Subcutaneous abdominal adipose tissue (tissue), 5 donors: ENCODE data around the gene HS1BP3.

Experiments used
- H3K27ac ChIP-seq: one replicate; pipeline ENCODE4 v1.7.0; 2013; ENCODE audit warnings: low read depth, mild to moderate bottlenecking, inconsistent platforms, low read length, moderate library complexity
- H3K27me3 ChIP-seq, 5 donors: one replicate each; pipeline ENCODE4 v1.7.0; 2013; ENCODE audit warnings: low read length in 5 of 5, inconsistent platforms in 1 of 5; ENCODE audit not compliant: control insufficient read depth in 5 of 5, insufficient read depth in 4 of 5
- H3K36me3 ChIP-seq, 5 donors: one replicate each; pipeline ENCODE4 v1.7.0; 2013; ENCODE audit warnings: low read length in 5 of 5; ENCODE audit not compliant: control insufficient read depth in 5 of 5, insufficient read depth in 5 of 5
- H3K4me1 ChIP-seq, 5 donors: one replicate each; pipeline ENCODE4 v1.7.0; 2013; ENCODE audit warnings: low read length in 5 of 5, mild to moderate bottlenecking in 3 of 5, moderate library complexity in 1 of 5; ENCODE audit not compliant: control insufficient read depth in 5 of 5, insufficient read depth in 5 of 5
- H3K4me3 ChIP-seq, 5 donors: one replicate each; pipeline ENCODE4 v1.7.0; 2013; ENCODE audit warnings: low read length in 5 of 5, low read depth in 1 of 5
- H3K9ac ChIP-seq, 5 donors: one replicate each; pipeline ENCODE4 v1.7.0; 2013; ENCODE audit warnings: low read length in 5 of 5, mild to moderate bottlenecking in 4 of 5, moderate library complexity in 3 of 5
- H3K9me3 ChIP-seq, 5 donors: one replicate each; pipeline ENCODE4 v1.7.0; 2013; ENCODE audit warnings: low read length in 5 of 5; ENCODE audit not compliant: control insufficient read depth in 5 of 5
- donor health status: healthy.
- donor health status: healthy.
- donor health status: healthy.
- donor health status: healthy.
- donor health status: healthy.

The HS1BP3 gene

GRCh38 chr2:20663196-20664070 is 12.5 kb upstream of the HS1BP3 start:
- Histone ChIP-seq H3K4me3 (no peak overlapping the region), H3K27me3 (peaks cover 43 to 67% (median 60%) of the 10 kb centered on the region in 5 donors), H3K27ac (no peak overlapping the region)

DNA sequence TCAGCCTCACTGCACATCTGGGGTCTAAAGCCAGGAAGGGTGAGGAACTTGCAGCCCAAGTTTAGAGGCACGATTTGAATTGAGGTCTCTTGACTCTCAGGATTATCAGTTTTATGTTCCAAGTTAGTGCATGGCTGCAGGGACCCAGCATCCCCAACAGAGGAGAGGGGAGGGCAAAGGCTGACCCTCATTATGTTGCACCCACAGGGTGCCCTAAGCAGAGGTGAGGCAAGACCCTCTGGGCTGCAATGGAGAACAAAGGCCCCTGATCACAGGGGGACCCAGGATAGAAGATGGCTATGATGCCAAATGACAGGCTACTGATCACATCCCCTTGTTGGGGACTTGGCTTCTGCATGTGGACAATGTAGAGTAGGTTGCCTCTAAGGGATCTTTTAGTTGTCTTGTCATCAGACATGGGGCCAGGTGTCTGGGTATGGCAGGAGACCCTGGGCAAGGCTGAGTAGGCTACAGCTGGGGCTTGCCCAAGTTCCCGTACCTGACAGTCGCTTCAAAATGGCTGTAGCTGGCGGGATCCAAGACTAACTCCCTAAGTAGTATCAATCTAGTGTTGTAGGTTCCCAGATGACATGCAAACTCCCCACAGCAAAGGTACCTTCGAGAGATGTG is 11.5 kb upstream of the HS1BP3 start:
- Histone ChIP-seq H3K9me3 (no peaks in the 10 kb centered on the region), H3K27me3 (peaks cover 36 to 58% (median 54%) of the 10 kb centered on the region in 5 donors), H3K9ac (no peak overlapping the region), H3K4me3 (no peak overlapping the region), H3K27ac (no peak overlapping the region), H3K4me1 (peaks cover 0 to 23% (median 19%) of the 10 kb centered on the region in 5 donors), H3K36me3 (no peaks in the 10 kb centered on the region)

More at GRCh38 chr2:20663196-20664070, 12.5 kb upstream of the HS1BP3 start:
- Histone ChIP-seq H3K4me1 (peaks cover 0 to 27% (median 22%) of the 10 kb centered on the region in 5 donors), H3K9ac (no peak overlapping the region), H3K9me3 (no peaks in the 10 kb centered on the region), H3K36me3 (no peaks in the 10 kb centered on the region)

DNA sequence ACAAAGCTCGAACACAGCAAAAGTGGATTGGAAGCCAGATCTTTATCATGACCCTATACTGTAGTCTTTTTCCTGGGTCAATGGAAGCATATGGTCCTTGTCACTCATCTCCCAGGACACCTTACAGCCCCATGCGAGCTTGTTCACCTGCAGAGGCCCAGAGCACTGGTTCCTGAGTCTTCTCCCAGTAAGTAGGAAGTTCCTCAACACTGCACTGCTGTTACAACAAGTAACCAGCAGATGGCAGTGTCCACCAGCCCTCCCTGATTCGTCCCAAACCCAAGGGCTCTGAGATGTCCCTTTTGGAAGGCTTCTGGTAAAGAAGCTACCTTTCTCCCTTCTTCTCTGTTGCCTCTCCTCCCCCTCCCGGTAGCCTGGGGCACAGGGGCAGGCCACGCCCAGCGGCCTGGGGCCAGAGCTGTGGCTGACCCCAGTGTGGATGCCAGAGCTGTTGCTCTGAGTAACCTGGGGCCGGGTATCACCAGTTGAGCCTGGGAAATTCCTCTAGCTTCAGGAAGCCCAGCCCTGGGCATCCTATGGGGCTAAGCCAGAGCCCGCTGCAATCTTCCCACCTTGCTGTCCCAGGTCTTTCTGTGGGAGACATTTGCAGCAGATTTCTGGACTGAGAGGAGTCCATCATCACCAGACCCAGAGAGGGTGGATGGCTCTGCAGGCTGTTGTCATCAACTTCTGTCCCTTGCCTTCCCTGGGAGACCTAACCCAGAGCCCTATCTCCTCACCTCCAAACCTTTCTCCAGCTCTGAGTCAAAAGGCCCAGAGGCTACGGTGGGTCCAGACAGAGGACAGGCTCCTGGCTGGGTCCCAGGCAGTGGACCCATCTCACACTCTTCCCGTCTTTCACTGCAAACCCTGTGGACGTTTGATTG is 10.8 kb upstream of the HS1BP3 start:
- H3K36me3 ChIP-seq = no peaks in the 10 kb centered on the region
- no peak overlapping the region for H3K27ac ChIP-seq
- peaks cover 36 to 58% (median 54%) of the 10 kb centered on the region in 5 donors for H3K27me3 ChIP-seq
- H3K4me3 ChIP-seq = no peak overlapping the region
- H3K4me1 ChIP-seq = peaks cover 0 to 19% (median 16%) of the 10 kb centered on the region in 5 donors
- H3K9me3 ChIP-seq = no peaks in the 10 kb centered on the region
- no peak overlapping the region for H3K9ac ChIP-seq

DNA sequence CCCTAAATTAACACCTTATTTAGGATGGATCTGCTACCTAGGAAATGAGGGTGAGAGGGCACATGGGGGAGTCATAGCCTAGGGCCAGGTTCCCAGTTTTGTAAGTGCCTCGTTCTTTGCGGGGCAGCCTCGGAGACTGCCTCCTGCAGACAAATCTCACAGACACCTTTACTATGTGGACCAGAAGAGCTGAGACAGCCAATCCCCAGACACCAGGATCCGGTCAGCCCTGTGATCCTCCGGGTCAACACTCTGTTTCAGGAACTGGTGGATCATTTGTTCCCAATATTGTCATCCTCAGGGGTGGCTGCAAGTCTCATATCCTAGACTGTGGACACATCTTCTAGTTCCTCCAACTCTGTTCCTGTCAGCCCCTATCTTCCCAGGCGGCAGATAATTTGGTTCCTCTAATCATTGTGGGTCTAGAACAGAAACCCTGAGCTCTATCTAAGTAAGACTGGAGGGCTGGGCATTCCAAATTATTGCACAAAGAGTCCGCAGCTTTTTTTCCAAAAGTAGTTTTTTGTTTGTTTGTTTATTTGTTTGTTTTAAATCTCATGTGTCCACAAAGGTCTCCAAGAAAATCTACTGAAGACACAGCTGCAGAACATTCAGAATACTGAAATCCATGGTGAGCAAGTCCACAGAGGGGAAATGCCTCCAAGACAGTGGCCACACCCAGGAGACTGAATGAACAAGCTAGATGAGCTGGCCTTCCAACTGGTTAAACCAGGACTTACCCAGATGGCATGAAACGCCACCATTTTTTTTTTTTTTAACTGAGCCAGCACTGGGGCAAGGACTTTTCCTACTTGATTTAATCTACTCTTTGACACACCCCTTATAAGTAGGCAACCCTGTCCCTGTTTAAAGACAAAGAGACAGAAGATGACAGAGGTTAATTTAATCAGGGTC is 9.9 kb upstream of the HS1BP3 start:
- H3K36me3 ChIP-seq = no peaks in the 10 kb centered on the region
- H3K9ac ChIP-seq = no peak overlapping the region
- H3K4me3 ChIP-seq = no peak overlapping the region
- peaks cover 32 to 51% (median 46%) of the 10 kb centered on the region in 5 donors for H3K27me3 ChIP-seq
- H3K27ac ChIP-seq = no peak overlapping the region
- peaks cover 0 to 10% (median 6%) of the 10 kb centered on the region in 5 donors for H3K4me1 ChIP-seq
- H3K9me3 ChIP-seq = no peaks in the 10 kb centered on the region

GRCh38 chr2:20657522-20658235 is 6.8 kb upstream of the HS1BP3 start:
- H3K4me3 ChIP-seq = no peak overlapping the region
- H3K27ac ChIP-seq = no peak overlapping the region
- peaks cover 10 to 22% (median 17%) of the 10 kb centered on the region in 5 donors for H3K27me3 ChIP-seq
- no peaks in the 10 kb centered on the region for H3K4me1 ChIP-seq
- H3K9ac ChIP-seq = no peak overlapping the region
- no peaks in the 10 kb centered on the region for H3K9me3 ChIP-seq
- H3K36me3 ChIP-seq = no peaks in the 10 kb centered on the region

DNA sequence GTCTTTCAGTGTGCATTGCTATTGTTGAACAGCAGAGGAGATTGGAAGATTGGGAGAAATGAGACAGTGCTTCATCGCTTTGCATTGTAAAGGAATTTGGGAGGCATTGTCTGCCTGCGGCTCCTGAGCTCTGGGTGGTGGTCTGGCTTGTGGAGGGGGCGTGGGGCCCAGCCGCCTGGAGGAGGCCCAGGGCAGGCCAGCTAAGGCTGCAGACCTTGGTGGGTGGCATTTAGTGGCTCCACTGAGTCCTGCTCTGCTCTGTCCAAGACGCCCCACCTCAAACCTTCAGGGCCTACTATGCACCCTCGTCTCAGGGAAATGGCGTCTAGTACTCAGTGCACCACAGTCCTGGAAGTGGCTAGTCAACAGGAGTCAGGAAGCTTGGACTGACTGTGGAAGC is 5.7 kb upstream of the HS1BP3 start:
- H3K36me3 ChIP-seq = no peaks in the 10 kb centered on the region
- peaks cover 0 to 4% (median 3%) of the 10 kb centered on the region in 5 donors for H3K4me1 ChIP-seq
- H3K27me3 ChIP-seq = peaks cover 0 to 11% (median 6%) of the 10 kb centered on the region in 5 donors
- H3K9me3 ChIP-seq = no peaks in the 10 kb centered on the region
- H3K4me3 ChIP-seq = no peak overlapping the region
- no peak overlapping the region for H3K27ac ChIP-seq
- H3K9ac ChIP-seq = no peak overlapping the region

GRCh38 chr2:20654535-20654813 is 3.6 kb upstream of the HS1BP3 start:
- H3K4me3 ChIP-seq = no peak overlapping the region
- H3K27me3 ChIP-seq = peaks cover 0 to 4% (median 2%) of the 10 kb centered on the region in 5 donors
- H3K36me3 ChIP-seq = no peaks in the 10 kb centered on the region
- no peak overlapping the region for H3K27ac ChIP-seq
- H3K9me3 ChIP-seq = no peaks in the 10 kb centered on the region
- H3K4me1 ChIP-seq = peaks cover 5 to 20% (median 18%) of the 10 kb centered on the region in 5 donors
- H3K9ac ChIP-seq = no peak overlapping the region

DNA sequence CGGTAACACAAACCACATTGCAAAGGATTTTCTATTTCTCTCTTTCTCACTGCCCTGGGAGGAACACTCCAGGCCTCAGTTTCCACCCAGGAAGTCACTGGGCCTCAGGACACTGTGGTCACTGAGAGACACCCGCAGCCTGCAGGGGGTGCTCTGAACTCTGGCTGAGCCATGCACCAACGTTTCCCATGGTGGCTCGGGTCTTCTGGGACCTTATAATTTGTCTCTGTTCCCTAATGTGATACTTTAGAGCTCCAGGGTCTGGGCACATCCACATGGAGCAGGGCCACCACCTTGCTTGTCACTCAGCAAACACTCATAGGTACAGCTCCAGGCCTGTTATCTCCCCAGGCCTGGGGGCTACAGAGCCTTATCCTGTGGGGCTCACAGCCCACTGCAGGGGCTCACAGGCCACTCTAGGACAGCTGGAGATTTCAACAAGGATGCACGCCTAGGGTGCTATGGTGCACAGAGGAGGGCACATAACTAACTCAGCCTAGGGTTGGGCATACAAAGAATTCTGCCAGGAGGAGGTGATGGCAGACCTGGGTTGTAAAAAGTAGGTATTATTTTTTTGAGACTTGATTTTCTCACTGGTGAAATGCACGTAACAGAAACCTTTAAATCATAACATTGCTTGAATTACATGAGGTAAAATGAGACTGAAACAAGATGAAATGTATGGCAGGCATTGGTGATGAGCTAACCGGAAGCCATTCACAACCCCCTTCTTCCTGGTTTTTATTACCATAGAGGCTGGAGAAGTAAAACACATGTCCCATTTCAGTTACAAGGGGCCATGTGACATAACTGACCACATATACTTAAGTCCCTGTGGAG is 3.0 kb upstream of the HS1BP3 start:
- no peak overlapping the region for H3K9ac ChIP-seq
- peaks cover 0 to 4% (median 2%) of the 10 kb centered on the region in 5 donors for H3K27me3 ChIP-seq
- no peaks in the 10 kb centered on the region for H3K36me3 ChIP-seq
- no peaks in the 10 kb centered on the region for H3K9me3 ChIP-seq
- no peak overlapping the region for H3K4me3 ChIP-seq
- no peak overlapping the region for H3K27ac ChIP-seq
- H3K4me1 ChIP-seq = peaks cover 5 to 26% (median 24%) of the 10 kb centered on the region in 5 donors
